ENCODE measurements around the gene HDDC3.

- TF ChIP-seq CTCF (IDR thresholded peaks at IDR 0.05) (no peak), ZFX (IDR thresholded peaks at IDR 0.05; ENCODE audit: borderline replicate concordance) (no peak)
These were observed 25.4 kb upstream of the HDDC3 start for GRCh38 chr15:90957791-90958190.
